ENCODE results near the gene INPP1.

Gene INPP1

DNA sequence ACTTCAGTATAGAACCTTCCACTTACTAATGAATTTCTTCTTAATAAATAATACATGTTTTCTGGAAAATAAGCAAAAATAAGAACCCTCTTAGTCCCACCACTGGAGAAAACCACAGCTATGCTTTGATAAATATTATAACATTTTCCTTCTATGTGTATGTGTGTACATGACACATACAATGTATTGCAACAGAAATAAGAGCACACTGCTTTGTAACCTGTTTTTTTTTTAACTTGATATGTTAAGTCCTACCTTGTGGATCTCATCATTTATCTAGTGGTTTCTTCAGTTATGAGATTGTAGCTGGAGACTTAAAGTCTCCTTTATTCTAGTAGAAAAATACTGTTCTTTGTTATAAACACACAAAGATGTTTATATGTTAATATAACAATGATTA, 17.2 kb downstream of the INPP1 start:
- in situ Hi-C loops (cut with HindIII; ENCODE audit: low sequenced_read_pairs), result no loop called here
- DNase-seq (ENCODE audit: low read depth), result no peak
- no peak overlapping the region for H3K4me3 ChIP-seq (ENCODE audit: low read depth, low read length)
- TF ChIP-seq, protein P1, sequence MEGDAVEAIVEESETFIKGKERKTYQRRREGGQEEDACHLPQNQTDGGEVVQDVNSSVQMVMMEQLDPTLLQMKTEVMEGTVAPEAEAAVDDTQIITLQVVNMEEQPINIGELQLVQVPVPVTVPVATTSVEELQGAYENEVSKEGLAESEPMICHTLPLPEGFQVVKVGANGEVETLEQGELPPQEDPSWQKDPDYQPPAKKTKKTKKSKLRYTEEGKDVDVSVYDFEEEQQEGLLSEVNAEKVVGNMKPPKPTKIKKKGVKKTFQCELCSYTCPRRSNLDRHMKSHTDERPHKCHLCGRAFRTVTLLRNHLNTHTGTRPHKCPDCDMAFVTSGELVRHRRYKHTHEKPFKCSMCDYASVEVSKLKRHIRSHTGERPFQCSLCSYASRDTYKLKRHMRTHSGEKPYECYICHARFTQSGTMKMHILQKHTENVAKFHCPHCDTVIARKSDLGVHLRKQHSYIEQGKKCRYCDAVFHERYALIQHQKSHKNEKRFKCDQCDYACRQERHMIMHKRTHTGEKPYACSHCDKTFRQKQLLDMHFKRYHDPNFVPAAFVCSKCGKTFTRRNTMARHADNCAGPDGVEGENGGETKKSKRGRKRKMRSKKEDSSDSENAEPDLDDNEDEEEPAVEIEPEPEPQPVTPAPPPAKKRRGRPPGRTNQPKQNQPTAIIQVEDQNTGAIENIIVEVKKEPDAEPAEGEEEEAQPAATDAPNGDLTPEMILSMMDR (IDR thresholded peaks at IDR 0.05; ENCODE audit: low read depth, low read length, missing control alignments), result no peak

DNA sequence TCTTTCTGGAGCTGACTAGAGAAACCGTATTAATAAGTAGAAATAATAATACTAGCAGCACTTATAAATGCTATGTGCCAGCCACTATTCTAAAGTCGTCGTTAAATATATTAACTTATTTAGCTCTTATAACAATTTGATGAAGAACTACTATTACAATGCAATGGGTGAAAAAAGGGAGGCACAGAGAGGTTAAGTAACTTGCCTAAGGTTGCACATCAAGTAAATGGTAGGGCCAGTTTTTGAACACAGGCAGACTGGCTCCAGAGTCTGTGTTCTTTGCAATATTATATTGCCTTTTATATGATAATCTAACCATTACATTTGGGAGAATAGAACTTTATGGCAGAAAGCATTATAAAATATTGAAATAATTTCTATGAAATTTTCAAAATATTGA, 17.6 kb downstream of the INPP1 start:
- in situ Hi-C loops (cut with HindIII; ENCODE audit: low sequenced_read_pairs), result no loop called here
- no peak for DNase-seq (ENCODE audit: low read depth)
- TF ChIP-seq, protein P1 (IDR thresholded peaks at IDR 0.05; ENCODE audit: low read depth, low read length, missing control alignments), result no peak
- H3K4me3 ChIP-seq (ENCODE audit: low read depth, low read length), result no peak overlapping the region

DNA sequence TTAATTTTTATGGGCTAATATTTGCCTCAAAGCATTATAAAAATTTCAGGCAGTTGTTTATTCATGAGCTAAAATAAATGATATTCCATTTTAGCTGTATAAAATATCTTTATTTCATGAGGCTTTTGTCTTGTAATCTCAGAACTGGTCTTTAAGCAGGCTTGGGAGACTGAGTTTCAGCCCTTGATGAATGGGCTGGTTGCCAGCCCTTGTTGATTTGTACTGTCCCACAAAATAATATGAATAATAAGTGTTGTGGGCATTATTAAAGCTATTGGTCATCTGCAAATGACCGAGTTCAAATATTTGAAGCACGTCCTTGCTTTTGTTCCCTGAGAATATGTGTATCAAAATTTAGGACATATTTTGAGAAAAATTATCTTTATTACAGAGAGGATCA, 18.2 kb downstream of the INPP1 start:
- no peak overlapping the region for H3K4me3 ChIP-seq (ENCODE audit: low read depth, low read length)
- TF ChIP-seq, protein P1 (IDR thresholded peaks at IDR 0.05; ENCODE audit: low read depth, low read length, missing control alignments), result no peak
- in situ Hi-C loops (cut with HindIII; ENCODE audit: low sequenced_read_pairs), result no loop called here

DNA sequence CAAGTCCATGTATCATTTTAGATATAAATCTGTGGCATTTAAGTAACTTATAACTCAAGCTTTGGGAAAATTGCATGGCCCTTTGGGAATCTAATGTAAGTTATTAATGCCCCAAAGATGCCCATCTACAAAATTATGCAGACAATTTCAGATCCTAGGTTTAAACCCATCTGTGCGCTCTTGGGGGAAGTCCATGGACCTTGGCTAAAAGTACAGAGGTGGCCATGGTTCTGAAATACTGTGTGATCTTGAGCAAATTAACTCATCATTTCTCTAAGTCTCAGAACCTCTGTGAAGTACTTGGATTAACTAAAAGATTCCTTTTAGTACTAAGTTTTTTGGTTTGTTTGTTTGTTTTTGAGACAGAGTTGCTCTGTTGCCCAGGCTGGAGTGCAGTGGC, 19.5 kb downstream of the INPP1 start:
- no peak overlapping the region for H3K4me3 ChIP-seq (ENCODE audit: low read depth, low read length)
- in situ Hi-C loops (cut with HindIII; ENCODE audit: low sequenced_read_pairs), result no loop called here
- DNase-seq (ENCODE audit: low read depth), result no peak
- TF ChIP-seq, protein P1 (IDR thresholded peaks at IDR 0.05; ENCODE audit: low read depth, low read length, missing control alignments), result no peak

More for the DNA sequence above, 18.2 kb downstream of the INPP1 start:
- DNase-seq (ENCODE audit: low read depth), result no peak

DNA sequence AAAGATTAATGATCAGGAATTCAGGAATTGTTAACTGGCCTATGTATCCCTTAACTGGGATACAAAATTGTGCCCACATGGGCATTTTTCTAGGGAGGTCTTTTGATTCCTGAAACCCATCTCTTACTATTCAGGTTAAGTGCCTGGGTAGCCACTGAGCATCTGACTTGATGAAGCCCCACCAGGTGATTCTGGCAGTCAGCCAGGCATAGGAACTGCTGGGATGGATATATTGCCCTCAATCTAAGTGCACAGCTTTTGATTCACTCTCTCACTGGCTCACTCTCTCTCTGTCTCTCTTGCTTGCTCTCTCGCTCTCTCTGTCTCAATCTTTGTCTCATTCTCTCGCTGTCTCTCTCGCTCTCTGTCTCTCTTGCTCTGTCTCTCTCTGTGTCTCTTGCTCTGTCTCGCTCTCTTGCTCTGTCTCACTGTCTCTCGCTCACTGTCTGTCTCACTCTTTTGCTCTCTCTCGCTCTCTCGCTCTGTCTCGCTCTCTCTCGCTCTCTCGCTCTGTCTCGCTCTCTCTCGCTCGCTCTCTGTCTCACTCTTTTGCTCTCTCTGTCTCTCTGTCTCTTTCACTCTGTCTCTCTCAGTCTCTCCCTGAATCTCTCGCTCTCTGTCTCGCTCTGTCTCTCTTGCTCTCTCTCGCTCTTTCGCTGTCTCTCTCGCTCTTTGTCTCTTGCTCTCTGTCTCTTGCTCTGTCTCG, 22.3 kb downstream of the INPP1 start:
- H3K4me3 ChIP-seq (ENCODE audit: low read depth, low read length), result no peak overlapping the region
- TF ChIP-seq, protein P1 (IDR thresholded peaks at IDR 0.05; ENCODE audit: low read depth, low read length, missing control alignments), result no peak
- in situ Hi-C loops (cut with HindIII; ENCODE audit: low sequenced_read_pairs), result no loop called here
- no peak for DNase-seq (ENCODE audit: low read depth)

DNA sequence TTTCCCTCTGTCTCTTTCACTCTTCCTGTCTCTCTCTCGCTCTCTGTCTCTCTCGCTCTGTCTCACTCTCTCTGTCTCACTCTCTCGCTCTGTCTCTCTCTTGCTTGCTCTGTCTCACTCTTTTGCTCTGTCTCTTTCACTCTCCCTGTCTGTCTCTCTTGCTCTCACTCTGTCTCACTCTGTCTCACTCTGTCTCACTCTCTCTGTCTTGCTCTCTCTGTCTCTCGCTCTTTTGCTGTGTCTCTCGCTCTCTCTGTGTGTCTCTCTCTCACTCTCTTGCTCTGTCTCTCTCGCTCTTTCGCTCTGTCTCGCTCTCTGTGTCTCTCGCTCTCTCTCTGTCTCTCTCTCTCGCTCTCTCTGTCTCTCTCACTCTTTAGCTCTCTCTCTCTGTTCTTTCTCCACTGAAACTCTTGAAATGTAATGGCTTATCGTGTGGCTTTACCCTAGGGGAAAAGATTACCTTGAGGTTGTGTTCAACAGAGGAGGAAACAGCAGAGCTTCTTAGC, 22.9 kb downstream of the INPP1 start:
- in situ Hi-C loops (cut with HindIII; ENCODE audit: low sequenced_read_pairs), result no loop called here
- DNase-seq (ENCODE audit: low read depth), result no peak
- TF ChIP-seq, protein P1 (IDR thresholded peaks at IDR 0.05; ENCODE audit: low read depth, low read length, missing control alignments), result no peak
- no peak overlapping the region for H3K4me3 ChIP-seq (ENCODE audit: low read depth, low read length)
